NCI-H1417 treated with DMSO at 0.1 percent for 48 hours (cell line): ENCODE measurements around the gene FIBCD1.

Experiments
- DNase-seq: peaks from one replicate; lab custom pipeline; 2025; lab: John Stamatoyannopoulos, UW

FIBCD1 gene

DNA sequence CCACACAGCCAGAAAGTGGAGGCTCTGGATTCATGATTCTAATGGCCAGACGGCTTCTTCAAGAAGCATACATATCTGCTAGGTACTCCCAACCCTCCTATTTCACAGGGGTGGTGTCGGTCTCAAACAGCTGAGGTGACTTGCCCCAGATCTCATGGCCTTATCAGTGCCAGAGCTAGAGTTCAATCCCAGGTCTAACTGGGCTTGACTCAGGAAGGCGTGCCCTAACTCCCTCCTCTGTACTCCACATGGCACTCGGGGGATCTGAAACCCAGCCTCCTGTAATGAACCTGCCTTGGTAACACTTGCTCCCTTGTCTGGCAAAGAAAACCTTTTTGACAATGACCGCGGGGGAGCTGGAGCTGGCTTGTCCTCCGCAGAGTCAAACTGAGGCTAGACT is 44.5 kb downstream of the FIBCD1 start:
- no peak for DNase-seq

DNA sequence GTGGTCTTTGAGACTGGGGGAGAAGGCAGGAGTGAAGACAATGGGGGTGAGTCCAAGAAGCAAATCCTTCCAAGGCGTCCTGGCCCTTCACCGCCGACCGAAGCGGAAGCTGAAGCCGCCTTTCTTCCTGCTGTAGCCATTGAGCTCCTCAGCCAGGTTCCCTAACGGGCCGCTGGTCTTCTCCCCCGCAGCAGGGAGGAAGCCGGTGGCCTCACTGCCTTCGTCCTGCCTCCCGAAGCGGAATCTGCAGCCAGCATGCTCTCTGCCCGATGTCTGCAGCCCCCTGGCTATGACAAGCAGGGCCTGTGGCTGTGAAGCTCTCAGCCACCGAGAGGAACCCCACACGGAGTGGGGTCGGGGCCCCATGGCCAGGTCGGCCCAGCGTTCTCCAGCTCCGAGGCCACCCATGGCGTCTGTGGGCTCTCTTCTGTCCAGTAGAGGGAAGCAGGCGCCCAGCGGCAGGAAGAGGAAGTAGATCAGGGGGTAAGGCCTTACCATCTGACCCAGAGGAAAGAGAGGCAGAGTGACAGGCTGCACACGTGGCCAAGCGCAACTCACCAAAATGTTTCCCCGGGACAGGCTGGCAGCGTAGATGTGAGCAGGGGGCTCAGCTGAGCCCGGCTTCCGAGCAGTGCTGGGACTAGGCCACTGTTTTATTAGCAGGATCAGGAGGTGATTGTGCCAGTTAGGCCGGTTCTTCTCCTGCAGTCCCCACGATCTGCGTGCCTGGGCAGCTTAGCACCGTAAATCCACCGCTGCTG is 45.5 kb downstream of the FIBCD1 start:
- no peak for DNase-seq

GRCh38 chr9:130892477-130893304 is 46.4 kb downstream of the FIBCD1 start:
- no peak for DNase-seq

GRCh38 chr9:130891688-130892476 is 47.2 kb downstream of the FIBCD1 start:
- DNase-seq: no peak

- no peak for DNase-seq
Observed at GRCh38 chr9:130890870-130891687, 48.0 kb downstream of the FIBCD1 start.

DNA sequence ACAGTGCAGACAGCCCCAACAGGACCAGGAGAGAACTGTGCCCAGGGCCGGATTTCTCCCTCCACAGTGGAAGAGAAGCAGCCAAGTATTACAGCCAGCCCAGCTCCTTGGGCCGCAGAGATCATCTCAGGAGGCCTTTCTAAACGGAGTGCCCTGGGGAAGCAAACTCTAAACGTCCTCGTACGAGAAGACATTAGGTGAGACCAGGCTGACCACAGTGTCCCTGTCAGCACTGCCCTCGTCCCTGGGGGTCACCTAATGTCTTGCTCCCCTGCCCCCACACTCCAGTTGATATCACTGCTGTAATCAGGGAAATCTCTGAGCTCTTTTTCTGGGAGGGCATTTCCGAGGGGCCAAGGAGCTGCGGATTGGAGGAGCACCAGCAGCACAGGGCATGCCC is 48.9 kb downstream of the FIBCD1 start:
- DNase-seq: no peak

DNA sequence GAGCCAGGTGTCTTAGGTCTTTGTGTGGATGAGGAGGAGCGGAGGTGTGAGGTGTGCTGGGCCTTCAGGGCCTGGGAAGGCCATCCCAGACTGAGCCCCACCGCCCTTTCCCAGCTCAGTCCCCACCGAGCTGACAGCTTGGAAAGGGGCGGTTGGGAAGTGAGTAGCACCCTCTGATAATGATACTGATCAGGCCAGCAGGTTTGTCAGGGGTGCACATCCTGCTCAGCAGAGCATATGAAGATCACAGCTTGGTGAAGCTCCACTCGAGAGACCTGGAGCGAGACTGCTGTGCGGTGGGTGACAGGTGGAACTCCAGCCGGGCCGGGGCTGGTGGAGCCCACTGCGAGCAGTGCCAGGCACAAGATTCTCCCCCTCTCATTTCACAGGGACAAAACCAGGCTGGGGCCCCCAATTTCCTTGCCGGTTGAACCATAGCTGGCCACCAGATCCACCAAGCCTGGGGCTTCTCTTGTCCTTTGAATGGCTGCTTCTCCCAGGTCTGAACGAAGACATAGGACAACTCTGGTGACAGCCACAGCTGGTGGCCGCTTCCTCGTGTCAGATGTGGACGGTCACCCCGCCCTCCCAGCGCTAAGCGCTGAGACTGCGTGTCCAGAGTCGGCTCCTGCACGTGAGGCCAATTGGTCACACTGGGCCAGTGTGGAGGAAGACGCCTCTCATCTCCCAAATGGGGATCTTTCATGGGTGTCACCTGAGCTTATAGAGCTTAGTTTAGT is 50.7 kb downstream of the FIBCD1 start:
- no peak for DNase-seq

DNA sequence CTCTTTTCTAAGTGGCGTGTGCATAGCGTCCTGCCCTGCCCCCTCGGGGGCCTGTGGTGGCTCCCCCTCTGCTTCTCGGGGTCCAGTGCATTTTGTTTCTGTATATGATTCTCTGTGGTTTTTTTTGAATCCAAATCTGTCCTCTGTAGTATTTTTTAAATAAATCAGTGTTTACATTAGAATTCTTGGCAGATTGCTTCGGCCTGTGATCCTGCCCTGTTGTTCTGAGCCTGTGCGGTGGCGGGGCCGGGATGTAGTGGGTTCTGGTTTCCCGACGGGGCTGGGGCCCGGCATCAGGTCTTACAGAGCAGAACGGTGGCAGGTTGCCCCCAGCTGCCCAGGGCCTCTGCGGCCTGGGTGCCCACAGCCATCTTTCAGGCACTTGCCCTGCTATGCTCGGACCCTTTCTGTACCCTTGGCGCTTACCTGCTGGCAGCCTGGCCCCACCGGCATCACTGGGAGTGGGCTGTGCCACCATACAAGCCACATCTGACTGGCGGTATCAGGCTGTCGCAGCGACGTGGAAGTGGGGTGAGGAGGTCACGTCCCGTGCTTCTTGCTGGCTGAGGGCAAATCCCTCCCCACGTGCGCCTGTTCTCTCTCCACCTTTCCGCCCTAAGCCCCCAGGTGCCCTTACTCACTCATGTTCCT is 51.4 kb downstream of the FIBCD1 start:
- DNase-seq: no peak

GRCh38 chr9:130886981-130887380 is 52.1 kb downstream of the FIBCD1 start:
- no peak for DNase-seq

DNA sequence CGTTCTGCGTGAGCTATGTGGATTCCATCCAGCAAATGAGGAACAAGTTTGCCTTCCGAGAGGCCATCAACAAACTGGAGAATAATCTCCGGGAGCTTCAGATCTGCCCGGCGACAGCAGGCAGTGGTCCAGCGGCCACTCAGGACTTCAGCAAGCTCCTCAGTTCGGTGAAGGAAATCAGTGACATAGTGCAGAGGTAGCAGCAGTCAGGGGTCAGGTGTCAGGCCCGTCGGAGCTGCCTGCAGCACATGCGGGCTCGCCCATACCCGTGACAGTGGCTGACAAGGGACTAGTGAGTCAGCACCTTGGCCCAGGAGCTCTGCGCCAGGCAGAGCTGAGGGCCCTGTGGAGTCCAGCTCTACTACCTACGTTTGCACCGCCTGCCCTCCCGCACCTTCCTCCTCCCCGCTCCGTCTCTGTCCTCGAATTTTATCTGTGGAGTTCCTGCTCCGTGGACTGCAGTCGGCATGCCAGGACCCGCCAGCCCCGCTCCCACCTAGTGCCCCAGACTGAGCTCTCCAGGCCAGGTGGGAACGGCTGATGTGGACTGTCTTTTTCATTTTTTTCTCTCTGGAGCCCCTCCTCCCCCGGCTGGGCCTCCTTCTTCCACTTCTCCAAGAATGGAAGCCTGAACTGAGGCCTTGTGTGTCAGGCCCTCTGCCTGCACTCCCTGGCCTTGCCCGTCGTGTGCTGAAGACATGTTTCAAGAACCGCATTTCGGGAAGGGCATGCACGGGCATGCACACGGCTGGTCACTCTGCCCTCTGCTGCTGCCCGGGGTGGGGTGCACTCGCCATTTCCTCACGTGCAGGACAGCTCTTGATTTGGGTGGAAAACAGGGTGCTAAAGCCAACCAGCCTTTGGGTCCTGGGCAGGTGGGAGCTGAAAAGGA is 53.3 kb downstream of the FIBCD1 start:
- DNase-seq: no peak

GRCh38 chr9:130884542-130885483 is 54.2 kb downstream of the FIBCD1 start:
- no peak for DNase-seq

DNA sequence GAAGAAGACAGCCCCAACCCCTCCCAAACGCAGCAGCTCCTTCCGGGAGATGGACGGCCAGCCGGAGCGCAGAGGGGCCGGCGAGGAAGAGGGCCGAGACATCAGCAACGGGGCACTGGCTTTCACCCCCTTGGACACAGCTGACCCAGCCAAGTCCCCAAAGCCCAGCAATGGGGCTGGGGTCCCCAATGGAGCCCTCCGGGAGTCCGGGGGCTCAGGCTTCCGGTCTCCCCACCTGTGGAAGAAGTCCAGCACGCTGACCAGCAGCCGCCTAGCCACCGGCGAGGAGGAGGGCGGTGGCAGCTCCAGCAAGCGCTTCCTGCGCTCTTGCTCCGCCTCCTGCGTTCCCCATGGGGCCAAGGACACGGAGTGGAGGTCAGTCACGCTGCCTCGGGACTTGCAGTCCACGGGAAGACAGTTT is 54.9 kb downstream of the FIBCD1 start:
- no peak for DNase-seq

GRCh38 chr9:130883479-130883878 is 55.6 kb downstream of the FIBCD1 start:
- no peak for DNase-seq

DNA sequence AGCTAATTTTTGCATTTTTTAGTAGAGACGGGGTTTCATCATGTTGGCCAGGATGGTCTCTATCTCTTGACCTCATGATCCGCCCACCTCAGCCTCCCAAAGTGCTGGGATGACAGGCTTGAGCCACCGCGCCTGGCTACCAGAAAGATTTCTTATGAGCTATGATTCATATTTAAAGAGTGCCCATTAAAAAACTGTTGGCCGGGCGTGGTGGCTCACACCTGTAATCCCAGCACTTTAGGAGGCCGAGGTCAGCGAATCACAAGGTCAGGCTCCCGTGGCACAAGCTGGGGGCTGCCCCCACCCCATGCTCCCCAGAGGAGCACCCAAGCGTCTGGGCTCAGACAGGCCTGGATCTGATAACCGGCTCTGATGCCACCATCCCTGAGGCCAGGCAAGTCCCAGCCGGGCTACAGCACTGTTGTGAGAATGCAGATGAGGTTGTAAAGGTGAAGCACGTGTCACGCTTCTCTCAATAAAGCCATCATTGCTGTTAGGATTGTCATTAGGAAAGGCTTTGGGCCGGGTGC is 56.3 kb downstream of the FIBCD1 start:
- no peak for DNase-seq

DNA sequence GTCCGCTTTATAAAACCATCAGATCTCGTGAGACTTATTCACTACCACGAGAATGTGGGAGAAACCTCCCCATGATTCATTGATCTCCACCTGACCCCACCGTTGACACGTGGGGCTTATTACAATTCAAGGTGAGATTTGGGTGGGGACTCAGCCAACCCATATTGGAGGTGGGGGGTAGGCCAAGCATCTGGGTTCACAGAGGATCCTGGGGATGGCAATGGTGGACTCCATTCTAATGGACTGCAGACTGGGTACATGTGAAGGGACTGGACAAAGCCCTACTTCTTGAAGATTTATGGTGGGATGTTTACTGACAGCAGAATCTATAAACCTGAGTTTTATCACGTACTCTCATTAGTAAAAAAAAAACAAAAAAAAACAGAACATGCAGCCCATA is 57.5 kb downstream of the FIBCD1 start:
- DNase-seq: no peak

DNA sequence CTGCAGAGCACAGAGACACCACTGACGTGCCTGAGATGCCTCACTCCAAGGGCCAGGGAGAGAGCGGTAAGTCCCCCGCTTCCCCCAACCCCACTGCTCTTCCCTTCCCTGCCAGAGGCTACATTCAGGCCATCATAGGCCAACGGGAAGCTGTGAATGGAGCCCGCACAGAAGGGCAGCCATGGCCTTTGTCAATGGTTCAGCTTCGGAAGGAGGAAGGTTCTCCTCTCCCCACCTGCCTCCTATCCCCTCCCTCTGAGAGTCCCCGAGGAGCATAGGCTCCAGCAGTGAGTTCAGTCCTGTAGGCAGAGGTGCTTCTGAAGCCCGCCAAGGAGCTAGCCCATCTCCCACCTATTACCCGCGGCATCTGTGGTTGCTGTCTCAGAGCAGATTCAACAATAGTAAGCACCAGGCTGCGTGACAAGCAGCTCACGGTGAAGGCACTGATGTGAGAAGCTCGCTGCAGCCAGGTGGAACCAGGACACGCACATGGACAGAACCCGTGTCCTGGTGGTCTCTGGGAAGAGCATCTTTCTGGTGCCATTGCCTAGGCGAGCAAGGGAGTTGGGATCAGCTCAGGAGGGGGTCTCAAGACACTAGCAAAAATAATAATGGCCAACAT is 58.3 kb downstream of the FIBCD1 start:
- no peak for DNase-seq

DNA sequence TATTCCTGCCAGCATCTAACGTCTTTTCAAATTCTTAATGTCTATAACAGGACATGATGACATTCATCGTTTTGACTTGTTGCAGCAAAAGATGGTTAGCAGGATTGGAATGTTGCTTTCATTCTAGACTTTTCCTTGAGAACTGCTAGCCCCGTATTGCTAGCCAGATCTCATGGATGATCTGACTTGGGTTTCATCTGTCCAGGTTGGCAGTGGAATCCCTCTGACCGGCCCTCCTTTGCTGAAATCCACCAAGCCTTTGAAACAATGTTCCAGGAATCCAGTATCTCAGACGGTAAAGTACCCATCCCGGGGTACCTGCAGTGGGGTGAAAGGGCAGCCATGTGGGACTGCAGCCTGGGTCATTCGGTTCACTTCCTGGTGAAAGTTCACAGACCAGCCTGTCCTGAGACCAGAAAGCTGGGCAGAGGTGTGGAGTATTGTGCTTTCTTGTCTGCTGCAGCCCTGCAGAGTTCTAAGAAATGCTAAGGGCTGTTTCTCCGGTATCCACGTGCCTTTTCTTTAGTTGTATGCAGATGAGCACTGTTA is 59.1 kb downstream of the FIBCD1 start:
- no peak for DNase-seq
